NT2/D1 (cell line): ENCODE results near the gene AMIGO3.

ENCODE experiments used
- YY1 ChIP-seq: IDR thresholded peaks from 2 replicates; pipeline ENCODE4 v1.6.1; 2011; ENCODE audit not compliant: insufficient read length, insufficient read depth
- ZNF274 ChIP-seq: IDR thresholded peaks from 2 replicates; pipeline ENCODE4 v1.6.1; 2011; ENCODE audit warnings: mild to moderate bottlenecking, low read depth, low read length

- TF ChIP-seq YY1 (no peak), ZNF274 (no peak)
Measured at GRCh38 chr3:49759226-49759625, 39.7 kb upstream of the AMIGO3 start.
